ENCODE data around the gene CDC123.
A peak's percentile ranks its signal among the peaks of the same experiment; 100 is the strongest.

CDC123 gene

DNA sequence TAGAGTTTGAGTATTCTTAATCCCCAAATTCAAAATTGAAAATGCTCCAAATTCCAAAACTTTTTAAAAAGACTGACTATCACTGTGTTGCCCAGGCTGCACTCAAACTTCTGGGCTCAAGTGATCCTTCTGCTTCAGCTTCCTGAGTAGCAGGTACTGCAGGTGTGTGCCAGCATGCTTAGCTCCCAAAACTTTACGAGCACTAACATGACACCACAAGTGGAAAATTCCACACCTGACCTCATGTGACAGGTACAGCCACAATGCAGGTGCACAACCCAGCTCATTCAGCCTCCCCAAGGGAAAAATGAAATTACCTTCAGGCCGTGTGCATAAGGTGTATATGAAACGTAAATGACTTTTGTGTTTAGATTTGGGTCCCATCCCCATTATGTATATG, 16.5 kb downstream of the CDC123 start:
- TF ChIP-seq CTCF (conservative IDR thresholded peaks at IDR 0.05; ENCODE audit: control insufficient read depth, insufficient read depth, low read depth, low read length): no peak
- DNase-seq (ENCODE audit: low read depth): no peak
- H3K4me3 ChIP-seq (ENCODE audit: control insufficient read depth, low read depth, low read length): no peak overlapping the region

DNA sequence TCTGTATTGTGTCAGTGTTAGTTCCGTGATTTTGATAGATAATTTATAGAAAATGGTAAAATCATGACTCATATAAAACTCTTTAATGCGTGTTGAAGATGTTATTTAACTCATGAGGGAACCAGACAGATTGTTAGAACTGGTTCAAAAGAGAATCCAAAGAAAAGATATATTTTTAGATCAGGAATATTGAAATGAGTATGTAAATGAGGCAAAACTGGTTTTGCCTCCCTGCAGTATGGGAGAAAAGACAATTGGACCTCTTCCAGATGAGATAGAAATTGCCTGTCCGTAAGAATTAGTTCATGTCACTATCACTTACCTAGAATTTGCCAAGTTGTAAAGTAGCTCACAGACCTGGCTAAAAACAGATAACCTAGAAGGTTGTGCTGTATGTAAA, 17.6 kb downstream of the CDC123 start:
- no peak for DNase-seq (ENCODE audit: low read depth)
- H3K4me3 ChIP-seq (ENCODE audit: control insufficient read depth, low read depth, low read length): no peak overlapping the region
- TF ChIP-seq CTCF (conservative IDR thresholded peaks at IDR 0.05; ENCODE audit: control insufficient read depth, insufficient read depth, low read depth, low read length): no peak

DNA sequence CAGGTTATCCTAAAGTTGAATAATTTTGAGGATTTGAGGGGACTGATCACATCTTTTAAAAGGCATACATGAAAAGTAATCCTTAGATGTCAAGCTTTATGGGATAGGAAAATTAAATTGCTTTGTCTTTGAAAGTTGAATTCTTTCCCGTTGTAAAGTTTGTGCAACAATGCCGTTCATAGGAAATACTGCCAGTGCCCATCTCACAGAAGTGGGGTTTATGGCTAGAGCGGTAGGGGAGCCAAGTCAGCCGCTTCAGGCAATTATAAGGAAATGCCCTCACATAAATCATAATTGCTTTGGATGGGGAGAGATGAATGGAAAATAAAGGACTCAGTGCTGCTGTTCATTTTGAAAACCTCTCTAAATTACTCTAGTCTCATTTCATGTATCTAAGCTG, 18.1 kb downstream of the CDC123 start:
- no peak for TF ChIP-seq CTCF (conservative IDR thresholded peaks at IDR 0.05; ENCODE audit: control insufficient read depth, insufficient read depth, low read depth, low read length)
- no peak for DNase-seq (ENCODE audit: low read depth)
- H3K4me3 ChIP-seq (ENCODE audit: control insufficient read depth, low read depth, low read length): no peak overlapping the region

GRCh38 chr10:12214763-12215218, 18.8 kb downstream of the CDC123 start:
- H3K4me3 ChIP-seq (ENCODE audit: control insufficient read depth, low read depth, low read length): no peak overlapping the region
- DNase-seq (ENCODE audit: low read depth): peak; percentile 69
- peak; percentile 71 for TF ChIP-seq CTCF (conservative IDR thresholded peaks at IDR 0.05; ENCODE audit: control insufficient read depth, insufficient read depth, low read depth, low read length)

- no peak for TF ChIP-seq CTCF (conservative IDR thresholded peaks at IDR 0.05; ENCODE audit: control insufficient read depth, insufficient read depth, low read depth, low read length)
- DNase-seq (ENCODE audit: low read depth): no peak
- no peak overlapping the region for H3K4me3 ChIP-seq (ENCODE audit: control insufficient read depth, low read depth, low read length)
These were observed 23.0 kb downstream of the CDC123 start for GRCh38 chr10:12218991-12219390.

- no peak overlapping the region for H3K4me3 ChIP-seq (ENCODE audit: control insufficient read depth, low read depth, low read length)
- no peak for TF ChIP-seq CTCF (conservative IDR thresholded peaks at IDR 0.05; ENCODE audit: control insufficient read depth, insufficient read depth, low read depth, low read length)
- peak; percentile 37 for DNase-seq (ENCODE audit: low read depth)
These were observed 25.6 kb downstream of the CDC123 start for GRCh38 chr10:12221323-12222298.

Measured in fibroblast of mammary gland (primary cell).